22Rv1 (cell line): Measurements from ENCODE around the gene PLA2G4D.

Experiments
- CTCF ChIP-seq: fragments of 450-650 bp; IDR thresholded peaks from 2 replicates; pipeline ENCODE4 v1.5.1; 2017; ENCODE audit warnings: mild to moderate bottlenecking
- ZFX ChIP-seq: fragments of 450-650 bp; IDR thresholded peaks from 2 replicates; pipeline ENCODE4 v1.6.1; 2017; ENCODE audit warnings: antibody characterized with exemption, borderline replicate concordance

GRCh38 chr15:42035435-42035761, 59.0 kb downstream of the PLA2G4D start:
- TF ChIP-seq CTCF (no peak), ZFX (no peak)
